GM15510 (cell line): Measurements from ENCODE around the gene S100A7.

ENCODE experiments used
- POLR2A ChIP-seq: IDR thresholded peaks from 3 replicates; pipeline ENCODE4 v1.6.1; 2011; ENCODE audit warnings: borderline replicate concordance; ENCODE audit not compliant: insufficient read length; ENCODE audit errors: extremely low read depth

The S100A7 gene

DNA sequence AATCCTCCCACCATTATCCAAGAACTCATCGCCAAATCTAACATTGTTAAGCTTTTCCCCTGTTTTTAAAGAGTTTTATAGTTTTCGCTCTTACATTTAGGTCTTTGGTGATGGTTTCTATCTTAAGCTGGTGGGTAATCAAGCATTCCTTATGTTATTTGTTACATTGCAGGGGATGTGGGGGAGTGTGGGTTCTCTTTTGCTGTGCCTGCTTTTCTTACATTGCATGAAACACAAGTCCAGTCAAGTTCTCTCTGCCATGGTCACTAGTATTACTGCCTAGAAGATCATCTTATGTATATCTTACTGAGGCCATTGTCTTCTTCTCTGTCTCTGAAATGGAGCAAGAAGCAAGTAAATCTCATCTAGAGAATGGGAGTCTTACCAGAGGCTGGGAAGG, 27.3 kb upstream of the S100A7 start:
- TF ChIP-seq POLR2A: no peak

DNA sequence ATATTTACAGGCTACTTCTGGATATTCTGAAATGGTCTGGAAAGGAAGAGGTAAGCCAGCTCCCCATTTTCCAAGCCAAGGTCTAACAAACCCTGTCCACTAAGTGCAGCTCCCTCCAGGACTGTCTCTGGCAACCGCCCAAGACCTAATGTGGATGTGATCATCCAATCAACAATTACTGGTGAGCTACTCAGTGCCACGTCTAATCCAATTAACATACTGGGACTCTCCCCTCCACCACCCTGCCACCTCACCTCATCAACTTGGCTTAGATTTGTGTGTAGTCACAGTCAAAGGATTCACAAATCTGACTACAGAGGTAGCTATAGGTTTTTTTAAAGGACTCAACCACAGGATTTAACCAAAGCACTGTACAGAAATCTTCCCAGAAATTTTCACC, 25.4 kb upstream of the S100A7 start:
- no peak for TF ChIP-seq POLR2A

- no peak for TF ChIP-seq POLR2A
Observed at GRCh38 chr1:153483776-153484175, 23.3 kb upstream of the S100A7 start.

- no peak for TF ChIP-seq POLR2A
Observed at GRCh38 chr1:153481124-153481523, 20.7 kb upstream of the S100A7 start.

DNA sequence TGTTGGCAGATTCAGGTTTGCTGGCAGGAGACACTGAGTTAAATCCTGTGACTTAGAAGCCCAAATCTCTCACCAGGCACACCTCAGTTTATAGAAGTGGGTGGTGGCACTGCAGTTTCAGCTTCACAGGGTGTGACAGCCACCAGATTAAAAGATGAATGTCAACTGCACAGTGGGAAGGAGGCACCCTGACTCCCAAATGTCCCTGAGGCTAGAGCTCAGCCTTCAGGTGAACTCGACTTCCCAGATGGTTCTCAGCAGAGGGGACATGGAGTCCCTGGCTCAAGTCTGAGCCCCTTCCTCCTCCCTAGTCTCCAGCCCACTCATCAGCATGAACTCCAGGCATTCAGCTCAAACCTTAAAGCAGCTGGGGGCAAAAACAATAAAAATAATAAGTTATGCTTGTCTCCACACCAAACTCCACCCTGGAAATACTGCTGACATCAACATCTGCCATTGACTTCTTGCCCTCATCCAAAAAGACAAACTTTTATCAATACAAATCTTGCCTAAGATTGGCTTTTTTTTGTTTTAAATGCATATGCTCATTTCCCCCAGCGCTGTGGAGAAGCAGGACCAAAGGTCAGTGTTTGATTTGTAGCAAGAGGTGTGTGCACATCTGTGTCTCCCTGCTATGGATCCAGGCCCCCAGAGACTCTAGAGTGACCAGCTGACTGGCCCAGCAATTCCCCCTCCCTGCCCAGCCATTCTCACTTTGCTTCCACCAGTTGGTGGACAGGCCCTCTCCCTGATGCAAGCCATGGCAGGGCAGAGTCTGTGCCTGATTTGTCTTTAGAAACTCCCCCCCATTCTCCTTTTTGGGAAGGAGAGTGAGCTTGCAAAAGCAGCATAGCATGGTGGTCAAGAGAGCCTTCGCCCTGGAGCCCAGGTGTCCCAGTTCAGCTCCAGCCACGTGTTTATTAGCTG, 18.5 kb upstream of the S100A7 start:
- TF ChIP-seq POLR2A: no peak

GRCh38 chr1:153478047-153478691, 17.7 kb upstream of the S100A7 start:
- no peak for TF ChIP-seq POLR2A

GRCh38 chr1:153476491-153477093, 16.1 kb upstream of the S100A7 start:
- TF ChIP-seq POLR2A: no peak

- no peak for TF ChIP-seq POLR2A
Observed at GRCh38 chr1:153475282-153475681, 14.8 kb upstream of the S100A7 start.

- no peak for TF ChIP-seq POLR2A
Observed at GRCh38 chr1:153474347-153474746, 13.9 kb upstream of the S100A7 start.

DNA sequence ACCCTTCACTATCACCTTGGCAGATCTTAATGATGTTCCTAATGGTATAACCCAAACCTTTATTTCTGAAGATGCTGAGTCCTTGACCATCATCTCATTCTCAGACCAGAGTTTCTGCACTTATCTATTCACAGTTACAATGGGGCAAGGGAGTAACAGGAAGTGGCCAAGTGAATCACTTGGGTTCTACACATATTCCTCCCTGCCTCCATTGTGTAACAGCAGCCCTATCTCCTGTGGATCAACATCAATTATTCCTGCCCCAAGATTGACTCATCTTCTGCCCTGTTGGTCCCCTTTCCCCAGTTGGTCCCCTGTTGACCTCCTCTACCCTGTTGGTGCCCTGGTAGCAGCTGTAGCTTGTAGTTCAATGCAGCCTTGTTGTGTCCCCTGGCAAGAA, 10.3 kb upstream of the S100A7 start:
- no peak for TF ChIP-seq POLR2A

DNA sequence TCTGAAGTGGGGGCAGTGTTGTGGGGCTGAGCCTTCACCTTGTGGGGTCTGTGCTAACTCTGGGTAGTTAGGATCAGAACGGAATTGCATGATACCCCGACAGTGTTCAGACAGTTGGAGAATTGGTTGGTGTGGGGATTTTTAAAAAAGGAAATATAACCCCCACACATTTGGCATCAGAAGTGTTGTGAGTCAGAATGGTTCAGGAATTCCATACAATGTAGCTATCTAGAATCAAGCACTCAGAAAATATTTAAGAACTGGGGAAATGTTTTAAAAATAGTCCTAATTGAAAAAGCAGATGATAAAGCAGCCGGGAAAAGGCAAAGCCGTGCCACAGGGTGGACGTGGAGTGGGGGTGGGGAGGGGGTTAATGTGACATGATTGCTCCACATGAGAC, 6.5 kb upstream of the S100A7 start:
- TF ChIP-seq POLR2A: no peak

DNA sequence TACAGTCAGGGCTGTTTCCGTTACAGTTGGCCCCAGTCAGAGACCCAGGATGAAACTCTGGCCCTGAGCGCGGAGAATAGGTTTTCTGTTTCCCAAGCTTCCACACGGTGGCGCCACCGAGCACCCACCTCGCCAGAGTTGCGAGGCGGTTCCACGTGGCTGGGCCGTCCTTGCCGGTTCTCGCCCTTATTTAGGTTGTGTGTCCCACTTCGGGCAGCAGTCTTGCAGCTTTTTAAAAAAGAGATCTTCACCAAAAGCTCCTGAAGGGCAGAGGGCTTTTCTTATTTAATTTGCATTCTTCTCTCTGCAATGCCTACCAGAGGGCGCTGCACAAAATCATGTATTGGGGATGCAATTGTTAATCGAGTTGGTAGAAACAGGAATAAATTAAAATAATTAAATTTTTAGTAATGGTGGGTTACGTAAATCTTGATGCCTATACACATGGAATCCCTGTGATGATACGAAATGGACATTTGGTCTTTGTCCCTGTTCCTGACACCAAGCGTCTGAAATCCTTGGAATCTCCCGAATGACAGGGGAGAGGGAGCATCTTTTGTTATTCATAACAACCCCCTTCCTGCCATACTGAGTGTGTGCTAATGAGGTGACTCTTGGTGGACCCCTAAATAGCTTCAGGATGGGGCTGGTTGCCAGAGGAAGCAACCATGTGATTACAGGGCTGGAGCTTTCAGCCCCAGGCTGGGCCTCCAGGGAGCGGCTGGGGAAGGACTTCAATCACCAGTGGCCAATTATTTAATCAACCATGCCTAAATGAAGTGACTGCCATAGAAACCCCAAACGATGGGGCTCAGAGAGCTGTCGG, 5.6 kb upstream of the S100A7 start:
- TF ChIP-seq POLR2A: no peak

- TF ChIP-seq POLR2A: no peak
Observed at GRCh38 chr1:153459655-153460054, 796 bp downstream of the S100A7 start.

- no peak for TF ChIP-seq POLR2A
Observed at GRCh38 chr1:153456396-153456795, 4.1 kb downstream of the S100A7 start.
